Smooth muscle cell (in vitro differentiated cells): ENCODE data around the gene SMYD2. TPM values are rescaled to one million over a fixed set of nuclear protein-coding genes. Genes with fewer than 3 reads are reported as not detected.
A peak's percentile ranks its signal among the peaks of the same experiment; 100 is the strongest.

ENCODE experiments used
- DNase-seq: peaks from one replicate; lab custom pipeline; 2025; ENCODE audit not compliant: unreplicated experiment; lab: John Stamatoyannopoulos, UW
- H2AFZ ChIP-seq: fragments of 200-600 bp; sonication (generic); 2 replicates; pipeline ENCODE4 v1.6.0; 2016; ENCODE audit warnings: antibody characterized with exemption, low read depth, mild to moderate bottlenecking
- H3F3A ChIP-seq: fragments of 200-600 bp; sonication (generic); 2 replicates; pipeline ENCODE4 v1.6.0; 2017; ENCODE audit warnings: antibody characterized with exemption, low read depth
- H3K27ac ChIP-seq: fragments of 200-600 bp; sonication (generic); 2 replicates; pipeline ENCODE4 v1.5.1; 2016; ENCODE audit warnings: low read depth, mild to moderate bottlenecking
- H3K27me3 ChIP-seq: fragments of 200-600 bp; sonication (generic); 2 replicates; pipeline ENCODE4 v1.6.1; 2016; ENCODE audit warnings: low read depth, mild to moderate bottlenecking
- H3K36me3 ChIP-seq: fragments of 200-600 bp; sonication (generic); 2 replicates; pipeline ENCODE4 v1.5.1; 2016; ENCODE audit warnings: low read depth
- H3K4me1 ChIP-seq: fragments of 200-600 bp; sonication (generic); 2 replicates; pipeline ENCODE4 v1.5.1; 2016; ENCODE audit warnings: low read depth
- H3K4me2 ChIP-seq: fragments of 200-600 bp; sonication (generic); 2 replicates; pipeline ENCODE4 v1.6.0; 2016; ENCODE audit warnings: mild to moderate bottlenecking
- H3K4me3 ChIP-seq: fragments of 200-600 bp; sonication (generic); 2 replicates; pipeline ENCODE4 v1.5.1; 2016; ENCODE audit warnings: mild to moderate bottlenecking
- H3K79me2 ChIP-seq: fragments of 200-600 bp; sonication (generic); 2 replicates; pipeline ENCODE4 v1.6.0; 2016; ENCODE audit warnings: low read depth, mild to moderate bottlenecking
- H3K9ac ChIP-seq: fragments of 200-600 bp; sonication (generic); 2 replicates; pipeline ENCODE4 v1.6.0; 2016; ENCODE audit warnings: low read depth
- H3K9me3 ChIP-seq: fragments of 200-600 bp; sonication (generic); replicated peaks from 2 replicates; pipeline ENCODE4 v1.5.1; 2016; ENCODE audit warnings: low read depth
- H4K20me1 ChIP-seq: fragments of 200-600 bp; sonication (generic); 2 replicates; pipeline ENCODE4 v1.6.0; 2016; ENCODE audit warnings: low read depth
- WGBS: methylation state at CpG from one replicate; pipeline ENCODE4 v1.1.7; 2016; ENCODE audit warnings: low lambda C conversion rate; 5-methylcytosine and 5-hydroxymethylcytosine counted together
- polyA plus RNA-seq: library from polyadenylated mRNA; unstranded; fragments of >200 nt; fragmentation: Nextera tagmentation; extraction: Ambion mirVana; gene quantifications from 2 replicates; pipeline ENCODE4 v1.2.1, GENCODE V29; 2016
- total RNA-seq: library from RNA; depleted of rRNA; stranded (reverse); fragments of >200 nt; gene quantifications from 2 replicates; pipeline ENCODE4 v1.2.3, GENCODE V29; 2014
- TF ChIP-seq, protein P1 (sequence below): fragments of 200-600 bp; sonication (generic); IDR thresholded peaks from 2 replicates; pipeline ENCODE4 v1.5.1; 2017; ENCODE audit warnings: borderline replicate concordance, mild to moderate bottlenecking, antibody characterized with exemption; ENCODE audit not compliant: insufficient read depth, poor library complexity, severe bottlenecking

SMYD2 gene
- total and polyA plus RNA-seq, 2 experiments from 2014 or later = 31.1 to 39.7 TPM

- DNase-seq = no peak
- no peaks in the 10 kb centered on the region for H3K36me3 ChIP-seq
- 79% methylated on average over 3 of the region's 3 CpGs for WGBS
- H3K9me3 ChIP-seq = no peaks in the 10 kb centered on the region
- H3K4me2 ChIP-seq = no peak overlapping the region
- H3K4me1 ChIP-seq = no peaks in the 10 kb centered on the region
- no peaks in the 10 kb centered on the region for H3K79me2 ChIP-seq
- TF ChIP-seq, protein P1, sequence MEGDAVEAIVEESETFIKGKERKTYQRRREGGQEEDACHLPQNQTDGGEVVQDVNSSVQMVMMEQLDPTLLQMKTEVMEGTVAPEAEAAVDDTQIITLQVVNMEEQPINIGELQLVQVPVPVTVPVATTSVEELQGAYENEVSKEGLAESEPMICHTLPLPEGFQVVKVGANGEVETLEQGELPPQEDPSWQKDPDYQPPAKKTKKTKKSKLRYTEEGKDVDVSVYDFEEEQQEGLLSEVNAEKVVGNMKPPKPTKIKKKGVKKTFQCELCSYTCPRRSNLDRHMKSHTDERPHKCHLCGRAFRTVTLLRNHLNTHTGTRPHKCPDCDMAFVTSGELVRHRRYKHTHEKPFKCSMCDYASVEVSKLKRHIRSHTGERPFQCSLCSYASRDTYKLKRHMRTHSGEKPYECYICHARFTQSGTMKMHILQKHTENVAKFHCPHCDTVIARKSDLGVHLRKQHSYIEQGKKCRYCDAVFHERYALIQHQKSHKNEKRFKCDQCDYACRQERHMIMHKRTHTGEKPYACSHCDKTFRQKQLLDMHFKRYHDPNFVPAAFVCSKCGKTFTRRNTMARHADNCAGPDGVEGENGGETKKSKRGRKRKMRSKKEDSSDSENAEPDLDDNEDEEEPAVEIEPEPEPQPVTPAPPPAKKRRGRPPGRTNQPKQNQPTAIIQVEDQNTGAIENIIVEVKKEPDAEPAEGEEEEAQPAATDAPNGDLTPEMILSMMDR = no peak
- no peak overlapping the region for H2AFZ ChIP-seq
- no peak overlapping the region for H3K4me3 ChIP-seq
- H3F3A ChIP-seq = peaks cover 8% of the 10 kb centered on the region
- H4K20me1 ChIP-seq = no peaks in the 10 kb centered on the region
- no peaks in the 10 kb centered on the region for H3K27me3 ChIP-seq
- no peak overlapping the region for H3K9ac ChIP-seq
- H3K27ac ChIP-seq = no peak overlapping the region
Measured at GRCh38 chr1:214330222-214330621, 49.3 kb downstream of the SMYD2 start.

DNA sequence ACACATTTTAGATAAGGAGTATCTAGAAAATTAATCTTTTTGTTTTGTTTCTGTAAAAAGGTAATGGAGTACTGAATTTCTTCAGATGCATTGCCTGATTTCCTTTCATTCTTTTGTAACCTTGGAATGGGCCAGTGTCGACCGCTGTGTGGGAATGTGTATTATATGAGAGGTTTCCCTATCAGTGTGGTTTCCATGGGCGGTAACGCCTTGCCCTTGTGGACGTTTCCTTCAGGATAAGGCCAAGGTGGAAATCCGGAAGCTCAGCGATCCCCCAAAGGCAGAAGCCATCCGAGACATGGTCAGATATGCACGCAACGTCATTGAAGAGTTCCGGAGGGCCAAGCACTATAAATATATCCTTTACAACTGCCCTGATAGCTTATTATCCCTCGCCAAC, 49.8 kb downstream of the SMYD2 start:
- Histone ChIP-seq H3K4me3 (no peak overlapping the region), H3K4me2 (no peak overlapping the region), H4K20me1 (no peaks in the 10 kb centered on the region), H3K27ac (no peak overlapping the region), H3F3A (peaks cover 8% of the 10 kb centered on the region), H3K27me3 (no peaks in the 10 kb centered on the region), H3K9me3 (no peaks in the 10 kb centered on the region), H3K9ac (no peak overlapping the region), H3K79me2 (no peaks in the 10 kb centered on the region), H3K36me3 (no peaks in the 10 kb centered on the region), H3K4me1 (no peaks in the 10 kb centered on the region), H2AFZ (no peak overlapping the region)
- TF ChIP-seq, protein P1 = no peak
- WGBS = 96% methylated on average over 12 of the region's 12 CpGs
- DNase-seq = no peak

DNA sequence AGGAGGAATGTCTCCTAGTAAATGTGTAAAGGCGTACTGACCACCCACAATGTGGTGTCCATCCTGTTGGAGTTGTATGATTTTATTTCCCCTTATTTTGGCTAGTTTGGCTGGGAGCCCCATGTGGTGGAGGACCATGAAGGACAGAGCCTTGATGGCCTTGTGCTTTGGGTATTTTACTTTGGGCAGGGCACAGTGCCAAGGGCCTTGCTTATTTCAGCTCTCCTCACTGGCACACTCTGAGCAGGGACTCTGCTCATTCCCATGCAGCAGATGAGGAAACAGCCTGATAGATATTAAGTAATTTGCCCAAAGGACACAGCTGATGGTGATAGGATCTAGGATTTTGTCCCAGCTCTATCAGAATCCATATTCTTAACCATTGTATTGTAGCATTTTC, 50.2 kb downstream of the SMYD2 start:
- Histone ChIP-seq H3K9ac (no peak overlapping the region), H3K27ac (no peak overlapping the region), H3F3A (peaks cover 8% of the 10 kb centered on the region), H3K36me3 (no peaks in the 10 kb centered on the region), H3K9me3 (no peaks in the 10 kb centered on the region), H3K4me2 (no peak overlapping the region), H2AFZ (no peak overlapping the region), H4K20me1 (no peaks in the 10 kb centered on the region), H3K27me3 (no peaks in the 10 kb centered on the region), H3K4me3 (no peak overlapping the region), H3K4me1 (no peaks in the 10 kb centered on the region), H3K79me2 (no peaks in the 10 kb centered on the region)
- 93% methylated on average over 1 of the region's 1 CpG for WGBS
- DNase-seq = no peak
- TF ChIP-seq, protein P1 = no peak

DNA sequence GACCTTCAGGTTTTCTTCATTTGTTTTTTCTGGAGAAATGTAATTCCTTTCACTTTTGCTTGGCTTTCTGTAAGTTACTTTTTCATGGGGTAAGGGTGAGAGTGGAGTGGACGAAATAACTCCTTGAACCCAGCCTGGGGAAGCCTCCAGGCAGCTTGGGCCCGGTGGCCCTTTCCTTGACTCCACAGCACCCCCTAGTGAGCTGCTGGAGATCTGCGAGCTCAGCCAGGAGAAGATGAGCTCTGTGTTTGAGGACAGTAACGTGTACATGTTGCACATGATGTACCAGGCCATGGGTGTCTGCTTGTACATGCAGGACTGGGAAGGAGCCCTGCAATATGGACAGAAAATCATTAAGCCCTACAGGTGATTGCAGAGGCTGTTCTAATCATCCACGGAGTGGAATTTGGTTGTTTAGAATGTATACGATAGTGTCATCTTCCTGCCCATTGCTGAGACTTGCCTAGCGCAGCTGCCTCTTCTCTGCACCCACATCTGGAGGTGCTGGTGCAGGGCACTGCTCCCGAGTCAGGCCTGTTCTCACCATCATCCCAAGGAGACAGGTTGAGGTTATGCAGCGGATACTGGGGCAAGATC, 51.0 kb downstream of the SMYD2 start:
- no peaks in the 10 kb centered on the region for H3K36me3 ChIP-seq
- H3K9me3 ChIP-seq = no peaks in the 10 kb centered on the region
- H3F3A ChIP-seq = peaks cover 8% of the 10 kb centered on the region
- no peaks in the 10 kb centered on the region for H3K79me2 ChIP-seq
- H3K4me2 ChIP-seq = no peak overlapping the region
- no peak overlapping the region for H3K4me3 ChIP-seq
- 67% methylated on average over 9 of the region's 9 CpGs for WGBS
- H2AFZ ChIP-seq = no peak overlapping the region
- H4K20me1 ChIP-seq = no peaks in the 10 kb centered on the region
- DNase-seq = no peak
- H3K4me1 ChIP-seq = no peaks in the 10 kb centered on the region
- H3K27me3 ChIP-seq = no peaks in the 10 kb centered on the region
- no peak overlapping the region for H3K9ac ChIP-seq
- TF ChIP-seq, protein P1 = peak; percentile 75
- H3K27ac ChIP-seq = no peak overlapping the region
